Skin epidermis (tissue), 12 donors: ENCODE data around the gene RNU2-63P.
"Not testable (repeated sequence)": the region's sequence is repeated elsewhere in the genome, so short reads cannot be mapped to it uniquely, and the experiment has no call there.

Experiments
- H3K27ac ChIP-seq, 21 experiments: fragments of 200-600 bp; sonication (generic) in 11 of 21; one replicate each; pipeline ENCODE4 v1.5.0; 2020; ENCODE audit warnings: mild to moderate bottlenecking in 3 of 21, inconsistent platforms in 2 of 21, moderate library complexity in 2 of 21
- H3K4me3 ChIP-seq, 7 experiments: fragments of 200-600 bp; sonication (generic) in 2 of 7; one replicate each; pipeline ENCODE4 v1.5.0; 2020; ENCODE audit warnings: inconsistent platforms in 2 of 7, mild to moderate bottlenecking in 2 of 7, moderate library complexity in 1 of 7

RNU2-63P gene

DNA sequence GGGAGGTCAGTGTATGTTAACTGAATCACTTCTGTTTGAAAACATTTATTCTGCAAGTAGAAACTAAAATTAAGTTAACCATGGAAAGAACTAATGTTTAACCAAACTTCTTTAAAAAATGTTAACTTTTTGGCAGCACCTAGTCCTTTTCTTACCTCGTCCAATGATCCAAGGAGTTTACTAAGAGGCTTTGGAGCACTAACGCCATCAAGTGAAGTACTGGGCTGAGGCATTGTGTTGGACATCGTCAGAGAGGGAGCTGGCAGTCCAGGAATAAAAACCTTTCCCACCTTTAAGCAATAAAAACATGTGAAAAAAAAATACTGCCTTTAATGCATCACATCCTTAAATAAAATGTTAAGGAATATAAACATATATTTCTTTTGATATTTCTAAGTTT, 23.8 kb downstream of the RNU2-63P start:
- not testable (repeated sequence) for H3K4me3 ChIP-seq, H3K27ac ChIP-seq

DNA sequence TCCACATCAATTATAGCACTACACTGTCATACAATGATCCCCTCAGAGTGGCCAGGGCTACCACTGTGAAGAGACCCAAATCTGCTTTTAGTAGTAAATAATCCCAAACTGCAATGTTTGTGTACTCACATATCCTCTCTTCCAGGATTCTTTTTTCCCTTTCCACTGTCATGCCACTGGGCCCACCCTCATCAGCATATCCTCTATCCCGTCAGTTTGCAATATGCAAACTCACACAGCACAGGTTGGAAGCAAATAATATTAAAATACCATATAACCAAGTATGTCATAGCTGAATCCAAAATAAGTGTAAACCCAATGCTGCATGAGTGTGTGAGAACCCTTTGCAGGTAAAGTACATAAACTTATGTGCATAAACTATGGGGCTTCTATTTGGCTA, 28.9 kb downstream of the RNU2-63P start:
- H3K4me3 ChIP-seq, H3K27ac ChIP-seq: not testable (repeated sequence)

DNA sequence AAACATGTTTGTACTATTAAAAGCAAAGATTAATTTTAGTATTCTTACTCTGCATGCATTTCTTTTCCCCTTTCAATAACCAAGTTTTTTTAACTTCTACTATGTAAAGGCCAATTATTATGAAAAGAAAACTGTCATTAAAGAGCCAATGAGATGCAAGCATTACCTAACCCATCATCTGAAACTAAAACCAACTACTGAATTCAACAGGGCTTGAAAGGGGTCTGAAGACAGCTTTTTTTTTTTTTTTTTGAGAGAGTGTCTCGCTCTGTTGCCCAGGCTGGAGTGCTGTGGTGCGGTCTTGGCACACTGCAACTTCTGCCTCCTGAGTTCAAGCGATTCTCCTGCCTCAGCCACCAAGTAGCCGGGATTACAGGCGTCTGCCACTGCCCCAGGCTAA, 30.4 kb downstream of the RNU2-63P start:
- not testable (repeated sequence) for H3K27ac ChIP-seq, H3K4me3 ChIP-seq

DNA sequence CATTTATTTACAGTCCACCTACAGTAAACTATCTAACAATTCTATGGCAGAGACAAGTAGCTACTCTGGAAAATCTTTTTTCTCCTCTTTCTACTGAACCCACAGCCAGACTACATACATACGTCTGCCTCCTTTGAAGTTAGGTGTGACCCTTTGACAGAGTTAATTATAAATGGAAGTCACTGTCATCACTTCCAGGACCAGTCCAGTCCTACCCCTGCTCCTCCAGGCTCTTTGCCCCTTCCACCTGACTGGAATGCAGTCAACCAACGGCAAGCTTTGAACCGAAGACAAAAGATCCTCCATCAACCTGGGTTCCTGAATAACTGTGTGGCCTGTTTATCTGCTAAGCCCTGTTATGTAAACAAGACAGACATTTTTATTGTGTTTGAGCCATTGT, 35.2 kb downstream of the RNU2-63P start:
- not testable (repeated sequence) for H3K27ac ChIP-seq, H3K4me3 ChIP-seq

DNA sequence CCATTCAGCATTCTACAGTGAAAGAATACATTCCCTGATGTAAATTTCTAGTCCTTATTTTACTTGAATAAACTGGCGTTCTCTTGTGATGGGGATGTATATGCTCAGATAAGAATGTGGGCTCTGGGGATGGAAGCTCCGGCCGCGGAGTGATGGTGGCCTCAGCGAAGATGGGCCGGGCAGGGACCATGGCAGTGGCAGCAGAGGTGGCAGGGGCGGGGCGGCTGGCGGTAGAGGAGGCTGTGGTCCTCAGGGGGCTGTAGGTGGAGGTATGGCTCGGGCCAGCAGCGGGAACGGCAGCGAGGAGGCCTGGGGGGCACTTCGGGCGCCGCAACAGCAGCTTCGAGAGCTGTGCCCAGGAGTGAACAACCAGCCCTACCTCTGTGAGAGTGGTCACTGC, 44.0 kb downstream of the RNU2-63P start:
- H3K27ac ChIP-seq = not testable (repeated sequence)

More for the DNA sequence above, 44.0 kb downstream of the RNU2-63P start:
- H3K4me3 ChIP-seq = not testable (repeated sequence)
